HEK293 (cell line): ENCODE results near the gene ALKBH3.

Source experiments
- CTCF ChIA-PET: fragments of 350-600 bp; formaldehyde crosslinking; extraction: SDS; loops from one replicate; lab custom pipeline; 2021; ENCODE audit warnings: antibody characterized with exemption; lab: Yijun Ruan, JAX
- POLR2A ChIA-PET: fragments of 300-600 bp; formaldehyde crosslinking; extraction: SDS; loops from one replicate; lab custom pipeline; 2020; ENCODE audit warnings: antibody characterized with exemption, inconsistent platforms; lab: Yijun Ruan, JAX
- H3K27ac ChIP-seq: fragments of 200-500 bp; sonication (Bioruptor generic); 2 replicates; pipeline ENCODE4 v1.5.1; 2014; ENCODE audit warnings: low read depth, low read length, control low read depth, inconsistent platforms; ENCODE audit errors: extremely low read depth
- H3K36me3 ChIP-seq, 2 experiments: fragments of 200-500 bp in 1 of 2; sonication (Bioruptor generic) in 1 of 2; 1 replicate in 1 of 2; 2 replicates in 1 of 2; pipeline ENCODE4 v1.5.1; 2014 to 2017; ENCODE audit warnings: inconsistent platforms in 2 of 2, low read length in 2 of 2; ENCODE audit not compliant: control insufficient read depth in 2 of 2, insufficient read depth in 1 of 2
- H3K4me1 ChIP-seq: fragments of 200-500 bp; sonication (Bioruptor generic); 2 replicates; pipeline ENCODE4 v1.5.1; 2014; ENCODE audit warnings: mild to moderate bottlenecking, low read length, inconsistent platforms; ENCODE audit not compliant: control insufficient read depth, insufficient read depth
- H3K4me3 ChIP-seq: 2 replicates; pipeline ENCODE4 v1.5.1; 2011; ENCODE audit warnings: low read depth, mild to moderate bottlenecking, control low read depth, low read length, moderate library complexity
- H3K9me3 ChIP-seq: fragments of 200-500 bp; sonication (Bioruptor generic); 2 replicates; pipeline ENCODE4 v1.5.1; 2014; ENCODE audit warnings: low read depth, low read length, inconsistent platforms; ENCODE audit not compliant: control insufficient read depth, insufficient read depth
- GLI2 ChIP-seq: fragments of 450-650 bp; formaldehyde crosslinking; IDR thresholded peaks from 2 replicates; pipeline ENCODE4; 2017; ENCODE audit warnings: missing biosample characterization, missing genetic modification characterization, low read depth, borderline replicate concordance
- HOXA7 ChIP-seq: sonication (generic); formaldehyde crosslinking; IDR thresholded peaks from 2 replicates; pipeline ENCODE4 v1.8.1; 2022; ENCODE audit warnings: missing genetic modification reagents, borderline replicate concordance
- OSR2 ChIP-seq: fragments of 450-650 bp; formaldehyde crosslinking; IDR thresholded peaks from 2 replicates; pipeline ENCODE4 v1.5.1; 2016; ENCODE audit warnings: missing biosample characterization, missing genetic modification characterization
- ZBTB17 ChIP-seq: fragments of 450-650 bp; formaldehyde crosslinking; IDR thresholded peaks from 2 replicates; pipeline ENCODE4 v1.5.1; 2016; ENCODE audit warnings: missing biosample characterization, missing genetic modification characterization
- ZNF266 ChIP-seq: fragments of 450-650 bp; formaldehyde crosslinking; IDR thresholded peaks from 2 replicates; pipeline ENCODE4 v1.5.1; 2016; ENCODE audit warnings: missing biosample characterization, missing genetic modification characterization, low read depth
- ZNF426 ChIP-seq: fragments of 450-650 bp; formaldehyde crosslinking; IDR thresholded peaks from 2 replicates; pipeline ENCODE4 v1.5.1; 2017; ENCODE audit warnings: missing biosample characterization, missing genetic modification characterization, mild to moderate bottlenecking, inconsistent platforms, moderate library complexity
- ZNF791 ChIP-seq: fragments of 450-650 bp; formaldehyde crosslinking; IDR thresholded peaks from 2 replicates; pipeline ENCODE4 v1.5.1; 2016; ENCODE audit warnings: missing biosample characterization, missing genetic modification characterization
- ZNF830 ChIP-seq: fragments of 450-650 bp; IDR thresholded peaks from 2 replicates; pipeline ENCODE4 v1.5.0; 2018; ENCODE audit warnings: missing biosample characterization, missing genetic modification characterization, low read depth, mild to moderate bottlenecking, moderate library complexity
- ZNF843 ChIP-seq: fragments of 450-650 bp; formaldehyde crosslinking; IDR thresholded peaks from 2 replicates; pipeline ENCODE4 v1.5.1; 2016; ENCODE audit warnings: missing biosample characterization, missing genetic modification characterization
- TF ChIP-seq, protein P1 (sequence below): fragments of 450-650 bp; formaldehyde crosslinking; IDR thresholded peaks from 2 replicates; pipeline ENCODE4 v1.5.1; 2016; ENCODE audit warnings: missing biosample characterization, missing genetic modification characterization, borderline replicate concordance
- TF ChIP-seq, protein P2 (sequence below): fragments of 450-650 bp; formaldehyde crosslinking; IDR thresholded peaks from 2 replicates; pipeline ENCODE4 v1.5.1; 2017; ENCODE audit warnings: missing biosample characterization, mild to moderate bottlenecking, missing genetic modification characterization, moderate library complexity
- TF ChIP-seq, protein P3 (sequence below): fragments of 450-650 bp; formaldehyde crosslinking; conservative IDR thresholded peaks from 2 replicates; pipeline ENCODE4 v1.5.1; 2016; ENCODE audit warnings: low read depth, missing biosample characterization, missing genetic modification characterization
- TF ChIP-seq, protein P4 (sequence below): fragments of 450-650 bp; formaldehyde crosslinking; IDR thresholded peaks from 2 replicates; pipeline ENCODE4 v1.5.1; 2016; ENCODE audit warnings: missing biosample characterization, missing genetic modification characterization
- TF ChIP-seq, protein P5 (sequence below): fragments of 450-650 bp; formaldehyde crosslinking; IDR thresholded peaks from 2 replicates; pipeline ENCODE4 v1.5.1; 2017; ENCODE audit warnings: missing biosample characterization, missing genetic modification characterization

The ALKBH3 gene

DNA sequence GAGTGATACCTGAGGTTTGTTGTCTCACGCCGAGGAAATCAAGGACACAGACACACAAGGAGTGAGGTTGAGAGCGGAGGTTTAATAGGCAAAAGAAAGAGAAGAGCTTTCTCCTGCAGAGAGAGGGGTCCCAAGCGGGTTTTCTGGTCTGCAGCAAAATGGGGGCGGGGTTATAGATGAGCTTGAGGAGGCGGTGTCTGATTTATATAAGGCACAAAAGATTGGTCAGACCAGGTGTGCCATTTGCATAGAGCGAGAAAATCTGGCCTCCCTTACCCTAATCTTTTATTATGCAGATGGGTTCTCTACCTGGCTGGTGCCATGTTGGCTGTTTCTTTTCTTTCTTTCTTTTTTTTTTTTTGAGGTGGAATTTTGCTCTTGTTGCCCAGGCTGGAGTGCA, 73.6 kb downstream of the ALKBH3 start (continued):
- TF ChIP-seq, protein P1, sequence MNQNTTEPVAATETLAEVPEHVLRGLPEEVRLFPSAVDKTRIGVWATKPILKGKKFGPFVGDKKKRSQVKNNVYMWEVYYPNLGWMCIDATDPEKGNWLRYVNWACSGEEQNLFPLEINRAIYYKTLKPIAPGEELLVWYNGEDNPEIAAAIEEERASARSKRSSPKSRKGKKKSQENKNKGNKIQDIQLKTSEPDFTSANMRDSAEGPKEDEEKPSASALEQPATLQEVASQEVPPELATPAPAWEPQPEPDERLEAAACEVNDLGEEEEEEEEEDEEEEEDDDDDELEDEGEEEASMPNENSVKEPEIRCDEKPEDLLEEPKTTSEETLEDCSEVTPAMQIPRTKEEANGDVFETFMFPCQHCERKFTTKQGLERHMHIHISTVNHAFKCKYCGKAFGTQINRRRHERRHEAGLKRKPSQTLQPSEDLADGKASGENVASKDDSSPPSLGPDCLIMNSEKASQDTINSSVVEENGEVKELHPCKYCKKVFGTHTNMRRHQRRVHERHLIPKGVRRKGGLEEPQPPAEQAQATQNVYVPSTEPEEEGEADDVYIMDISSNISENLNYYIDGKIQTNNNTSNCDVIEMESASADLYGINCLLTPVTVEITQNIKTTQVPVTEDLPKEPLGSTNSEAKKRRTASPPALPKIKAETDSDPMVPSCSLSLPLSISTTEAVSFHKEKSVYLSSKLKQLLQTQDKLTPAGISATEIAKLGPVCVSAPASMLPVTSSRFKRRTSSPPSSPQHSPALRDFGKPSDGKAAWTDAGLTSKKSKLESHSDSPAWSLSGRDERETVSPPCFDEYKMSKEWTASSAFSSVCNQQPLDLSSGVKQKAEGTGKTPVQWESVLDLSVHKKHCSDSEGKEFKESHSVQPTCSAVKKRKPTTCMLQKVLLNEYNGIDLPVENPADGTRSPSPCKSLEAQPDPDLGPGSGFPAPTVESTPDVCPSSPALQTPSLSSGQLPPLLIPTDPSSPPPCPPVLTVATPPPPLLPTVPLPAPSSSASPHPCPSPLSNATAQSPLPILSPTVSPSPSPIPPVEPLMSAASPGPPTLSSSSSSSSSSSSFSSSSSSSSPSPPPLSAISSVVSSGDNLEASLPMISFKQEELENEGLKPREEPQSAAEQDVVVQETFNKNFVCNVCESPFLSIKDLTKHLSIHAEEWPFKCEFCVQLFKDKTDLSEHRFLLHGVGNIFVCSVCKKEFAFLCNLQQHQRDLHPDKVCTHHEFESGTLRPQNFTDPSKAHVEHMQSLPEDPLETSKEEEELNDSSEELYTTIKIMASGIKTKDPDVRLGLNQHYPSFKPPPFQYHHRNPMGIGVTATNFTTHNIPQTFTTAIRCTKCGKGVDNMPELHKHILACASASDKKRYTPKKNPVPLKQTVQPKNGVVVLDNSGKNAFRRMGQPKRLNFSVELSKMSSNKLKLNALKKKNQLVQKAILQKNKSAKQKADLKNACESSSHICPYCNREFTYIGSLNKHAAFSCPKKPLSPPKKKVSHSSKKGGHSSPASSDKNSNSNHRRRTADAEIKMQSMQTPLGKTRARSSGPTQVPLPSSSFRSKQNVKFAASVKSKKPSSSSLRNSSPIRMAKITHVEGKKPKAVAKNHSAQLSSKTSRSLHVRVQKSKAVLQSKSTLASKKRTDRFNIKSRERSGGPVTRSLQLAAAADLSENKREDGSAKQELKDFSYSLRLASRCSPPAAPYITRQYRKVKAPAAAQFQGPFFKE (tag by site-specific recombination), result no peak
- TF ChIP-seq ZBTB17, result no peak
- no peak for TF ChIP-seq GLI2 (tag by site-specific recombination)
- no peak for TF ChIP-seq ZNF426 (tag by site-specific recombination)
- TF ChIP-seq, protein P2, sequence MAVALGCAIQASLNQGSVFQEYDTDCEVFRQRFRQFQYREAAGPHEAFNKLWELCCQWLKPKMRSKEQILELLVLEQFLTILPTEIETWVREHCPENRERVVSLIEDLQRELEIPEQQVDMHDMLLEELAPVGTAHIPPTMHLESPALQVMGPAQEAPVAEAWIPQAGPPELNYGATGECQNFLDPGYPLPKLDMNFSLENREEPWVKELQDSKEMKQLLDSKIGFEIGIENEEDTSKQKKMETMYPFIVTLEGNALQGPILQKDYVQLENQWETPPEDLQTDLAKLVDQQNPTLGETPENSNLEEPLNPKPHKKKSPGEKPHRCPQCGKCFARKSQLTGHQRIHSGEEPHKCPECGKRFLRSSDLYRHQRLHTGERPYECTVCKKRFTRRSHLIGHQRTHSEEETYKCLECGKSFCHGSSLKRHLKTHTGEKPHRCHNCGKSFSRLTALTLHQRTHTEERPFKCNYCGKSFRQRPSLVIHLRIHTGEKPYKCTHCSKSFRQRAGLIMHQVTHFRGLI (tag by site-specific recombination), result no peak
- no peak for TF ChIP-seq ZNF266
- TF ChIP-seq OSR2 (tag by site-specific recombination), result no peak
- TF ChIP-seq ZNF791, result no peak
- TF ChIP-seq ZNF830, result no peak
- TF ChIP-seq, protein P3, sequence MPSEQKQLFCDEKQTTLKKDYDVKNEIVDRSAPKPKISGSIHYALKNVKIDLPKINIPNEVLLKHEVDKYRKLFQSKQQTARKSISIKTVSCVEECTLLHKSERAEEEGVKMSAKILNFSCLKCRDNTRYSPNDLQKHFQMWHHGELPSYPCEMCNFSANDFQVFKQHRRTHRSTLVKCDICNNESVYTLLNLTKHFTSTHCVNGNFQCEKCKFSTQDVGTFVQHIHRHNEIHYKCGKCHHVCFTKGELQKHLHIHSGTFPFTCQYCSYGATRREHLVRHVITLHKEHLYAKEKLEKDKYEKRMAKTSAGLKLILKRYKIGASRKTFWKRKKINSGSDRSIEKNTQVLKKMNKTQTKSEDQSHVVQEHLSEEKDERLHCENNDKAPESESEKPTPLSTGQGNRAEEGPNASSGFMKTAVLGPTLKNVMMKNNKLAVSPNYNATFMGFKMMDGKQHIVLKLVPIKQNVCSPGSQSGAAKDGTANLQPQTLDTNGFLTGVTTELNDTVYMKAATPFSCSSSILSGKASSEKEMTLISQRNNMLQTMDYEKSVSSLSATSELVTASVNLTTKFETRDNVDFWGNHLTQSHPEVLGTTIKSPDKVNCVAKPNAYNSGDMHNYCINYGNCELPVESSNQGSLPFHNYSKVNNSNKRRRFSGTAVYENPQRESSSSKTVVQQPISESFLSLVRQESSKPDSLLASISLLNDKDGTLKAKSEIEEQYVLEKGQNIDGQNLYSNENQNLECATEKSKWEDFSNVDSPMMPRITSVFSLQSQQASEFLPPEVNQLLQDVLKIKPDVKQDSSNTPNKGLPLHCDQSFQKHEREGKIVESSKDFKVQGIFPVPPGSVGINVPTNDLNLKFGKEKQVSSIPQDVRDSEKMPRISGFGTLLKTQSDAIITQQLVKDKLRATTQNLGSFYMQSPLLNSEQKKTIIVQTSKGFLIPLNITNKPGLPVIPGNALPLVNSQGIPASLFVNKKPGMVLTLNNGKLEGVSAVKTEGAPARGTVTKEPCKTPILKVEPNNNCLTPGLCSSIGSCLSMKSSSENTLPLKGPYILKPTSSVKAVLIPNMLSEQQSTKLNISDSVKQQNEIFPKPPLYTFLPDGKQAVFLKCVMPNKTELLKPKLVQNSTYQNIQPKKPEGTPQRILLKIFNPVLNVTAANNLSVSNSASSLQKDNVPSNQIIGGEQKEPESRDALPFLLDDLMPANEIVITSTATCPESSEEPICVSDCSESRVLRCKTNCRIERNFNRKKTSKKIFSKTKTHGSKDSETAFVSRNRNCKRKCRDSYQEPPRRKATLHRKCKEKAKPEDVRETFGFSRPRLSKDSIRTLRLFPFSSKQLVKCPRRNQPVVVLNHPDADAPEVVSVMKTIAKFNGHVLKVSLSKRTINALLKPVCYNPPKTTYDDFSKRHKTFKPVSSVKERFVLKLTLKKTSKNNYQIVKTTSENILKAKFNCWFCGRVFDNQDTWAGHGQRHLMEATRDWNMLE (tag by site-specific recombination), result no peak

DNA sequence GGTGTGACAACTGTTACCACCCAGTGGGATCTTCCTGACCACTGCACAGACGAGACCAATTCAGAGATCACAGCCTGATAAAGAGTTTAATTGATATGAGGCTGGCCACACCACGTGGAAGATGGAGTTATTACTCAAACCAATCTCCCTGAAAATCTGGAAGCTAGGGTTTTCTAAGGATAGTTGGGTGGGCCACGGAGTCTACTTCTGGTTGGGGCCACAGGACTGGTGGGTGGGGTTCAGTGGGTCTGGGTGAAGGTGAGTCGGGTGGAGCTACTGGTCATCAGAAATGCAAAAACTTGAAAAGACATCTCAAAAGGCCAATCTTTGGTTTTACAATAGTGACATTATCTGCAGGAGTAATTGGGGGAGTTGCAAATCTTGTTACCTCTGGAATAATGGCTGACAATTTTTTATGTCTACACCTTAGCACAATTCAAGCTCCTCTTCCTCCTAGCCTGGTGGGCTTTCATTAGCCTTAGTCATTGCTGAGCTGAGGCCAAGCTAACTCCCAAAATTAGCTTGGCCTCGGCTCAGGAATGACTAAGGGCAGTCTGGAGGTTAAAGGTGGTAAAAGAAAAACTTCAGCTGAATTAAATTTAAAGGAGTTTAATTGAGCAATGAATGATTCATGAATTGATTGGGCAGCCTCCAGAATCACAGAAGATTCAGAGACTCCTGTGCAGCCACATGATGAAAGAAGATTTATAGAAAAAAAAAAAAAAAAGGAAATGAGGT, 74.9 kb downstream of the ALKBH3 start:
- Histone ChIP-seq H3K9me3 (no peaks in the 10 kb centered on the region), H3K27ac (no peak overlapping the region), H3K4me3 (no peak overlapping the region), H3K36me3 (no peaks in the 10 kb centered on the region), H3K4me1 (no peaks in the 10 kb centered on the region)
- CTCF ChIA-PET, result interaction anchor here (0.7 to 3.6 kb wide), 2 partner anchors 11 to 221 kb away, joined by 6 to 18 read pairs; no protein-coding TSS in a partner anchor
- POLR2A ChIA-PET, result no interaction called here
- TF ChIP-seq, protein P3 (tag by site-specific recombination), result no peak
- TF ChIP-seq HOXA7 (CRISPR knock-in tag) (no peak), ZNF843 (tag by site-specific recombination) (no peak)
- TF ChIP-seq, protein P4, sequence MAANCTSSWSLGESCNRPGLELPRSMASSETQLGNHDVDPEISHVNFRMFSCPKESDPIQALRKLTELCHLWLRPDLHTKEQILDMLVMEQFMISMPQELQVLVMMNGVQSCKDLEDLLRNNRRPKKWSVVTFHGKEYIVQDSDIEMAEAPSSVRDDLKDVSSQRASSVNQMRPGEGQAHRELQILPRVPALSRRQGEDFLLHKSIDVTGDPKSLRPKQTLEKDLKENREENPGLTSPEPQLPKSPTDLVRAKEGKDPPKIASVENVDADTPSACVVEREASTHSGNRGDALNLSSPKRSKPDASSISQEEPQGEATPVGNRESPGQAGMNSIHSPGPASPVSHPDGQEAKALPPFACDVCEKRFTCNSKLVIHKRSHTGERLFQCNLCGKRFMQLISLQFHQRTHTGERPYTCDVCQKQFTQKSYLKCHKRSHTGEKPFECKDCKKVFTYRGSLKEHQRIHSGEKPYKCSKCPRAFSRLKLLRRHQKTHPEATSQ (tag by site-specific recombination), result no peak
- TF ChIP-seq, protein P5, sequence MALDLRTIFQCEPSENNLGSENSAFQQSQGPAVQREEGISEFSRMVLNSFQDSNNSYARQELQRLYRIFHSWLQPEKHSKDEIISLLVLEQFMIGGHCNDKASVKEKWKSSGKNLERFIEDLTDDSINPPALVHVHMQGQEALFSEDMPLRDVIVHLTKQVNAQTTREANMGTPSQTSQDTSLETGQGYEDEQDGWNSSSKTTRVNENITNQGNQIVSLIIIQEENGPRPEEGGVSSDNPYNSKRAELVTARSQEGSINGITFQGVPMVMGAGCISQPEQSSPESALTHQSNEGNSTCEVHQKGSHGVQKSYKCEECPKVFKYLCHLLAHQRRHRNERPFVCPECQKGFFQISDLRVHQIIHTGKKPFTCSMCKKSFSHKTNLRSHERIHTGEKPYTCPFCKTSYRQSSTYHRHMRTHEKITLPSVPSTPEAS (tag by site-specific recombination), result no peak
